Measurements from ENCODE around the gene BPIFB4.
"Not testable (repeated sequence)": the region's sequence is repeated elsewhere in the genome, so short reads cannot be mapped to it uniquely, and the experiment has no call there.

BPIFB4 gene

GRCh38 chr20:33086052-33086722 is 6.7 kb downstream of the BPIFB4 start:
- no peak for DNase-seq (ENCODE audit: low read depth in 2 of 2)

- DNase-seq (ENCODE audit: low read depth in 2 of 2), result no peak
These were observed 11.7 kb downstream of the BPIFB4 start for GRCh38 chr20:33091147-33091546.

- DNase-seq (ENCODE audit: low read depth in 2 of 2), result no peak
These were observed 12.2 kb downstream of the BPIFB4 start for GRCh38 chr20:33091693-33092092.

GRCh38 chr20:33092361-33092760 is 12.9 kb downstream of the BPIFB4 start:
- no peak for DNase-seq (ENCODE audit: low read depth in 2 of 2)

- DNase-seq (ENCODE audit: low read depth in 2 of 2), result no peak
These were observed 13.6 kb downstream of the BPIFB4 start for GRCh38 chr20:33093074-33093473.

GRCh38 chr20:33093582-33093981 is 14.1 kb downstream of the BPIFB4 start:
- DNase-seq (ENCODE audit: low read depth in 2 of 2), result no peak

GRCh38 chr20:33095249-33095648 is 15.8 kb downstream of the BPIFB4 start:
- no peak for DNase-seq (ENCODE audit: low read depth in 2 of 2)

- DNase-seq (ENCODE audit: low read depth in 2 of 2), result not testable (repeated sequence)
These were observed 16.6 kb downstream of the BPIFB4 start for GRCh38 chr20:33095902-33096584.

- DNase-seq (ENCODE audit: low read depth in 2 of 2), result no peak
These were observed 17.6 kb downstream of the BPIFB4 start for GRCh38 chr20:33097001-33097400.

GRCh38 chr20:33099843-33100538 is 20.5 kb downstream of the BPIFB4 start:
- DNase-seq (ENCODE audit: low read depth in 2 of 2), result no peak

- DNase-seq (ENCODE audit: low read depth in 2 of 2), result no peak
These were observed 24.1 kb downstream of the BPIFB4 start for GRCh38 chr20:33103556-33103955.

- no peak for DNase-seq (ENCODE audit: low read depth in 2 of 2)
These were observed 24.9 kb downstream of the BPIFB4 start for GRCh38 chr20:33104336-33104735.

- no peak for DNase-seq (ENCODE audit: low read depth in 2 of 2)
These were observed 26.0 kb downstream of the BPIFB4 start for GRCh38 chr20:33105316-33105924.

GRCh38 chr20:33106058-33106620 is 26.7 kb downstream of the BPIFB4 start:
- DNase-seq (ENCODE audit: low read depth in 2 of 2), result not testable (repeated sequence)

GRCh38 chr20:33108661-33109060 is 29.2 kb downstream of the BPIFB4 start:
- DNase-seq (ENCODE audit: low read depth in 2 of 2), result no peak

GRCh38 chr20:33110147-33110825 is 30.8 kb downstream of the BPIFB4 start:
- DNase-seq (ENCODE audit: low read depth in 2 of 2), result no peak

- DNase-seq (ENCODE audit: low read depth in 2 of 2), result no peak
These were observed 31.9 kb downstream of the BPIFB4 start for GRCh38 chr20:33111306-33111705.

- DNase-seq (ENCODE audit: low read depth in 2 of 2), result no peak
These were observed 33.3 kb downstream of the BPIFB4 start for GRCh38 chr20:33112547-33113386.

GRCh38 chr20:33113387-33113908 is 34.0 kb downstream of the BPIFB4 start:
- DNase-seq (ENCODE audit: low read depth in 2 of 2), result no peak

GRCh38 chr20:33115501-33115900 is 36.1 kb downstream of the BPIFB4 start:
- DNase-seq (ENCODE audit: low read depth in 2 of 2), result not testable (repeated sequence)
